K562 (cell line): Measurements from ENCODE around the gene UBE2L6. TPM values are rescaled to one million over a fixed set of nuclear protein-coding genes. Genes with fewer than 3 reads are reported as not detected.

ENCODE experiments used
- ATAC-seq: fragments of 200-7000 bp; cut with Tn5 transposase; 3 replicates; pipeline ENCODE4 v1.9.1; 2020; ENCODE audit warnings: moderate library complexity
- BruUV-seq: library from RNA; stranded (reverse); fragments of 400-500 nt; replicated peaks from 2 replicates; lab custom pipeline; 2021; lab: Mats Ljungman, UMichigan
- CTCF ChIA-PET: fragments of 300-600 bp; formaldehyde crosslinking; extraction: SDS; loops from one replicate; lab custom pipeline; 2021; ENCODE audit warnings: low intra/inter-chr PET ratio; lab: Yijun Ruan, JAX
- POLR2A ChIA-PET: fragments of 300-600, 350-650 bp; sonication (Branson Sonifier 250); formaldehyde crosslinking; extraction: SDS; loops from one replicate; lab custom pipeline; 2021; ENCODE audit warnings: antibody characterized with exemption, inconsistent platforms; lab: Yijun Ruan, JAX
- DNase-seq, 4 experiments: peaks; one replicate each; pipeline versions ENCODE4 v3.0.0 to v3.0.0-alpha.2; 2011 to 2018; ENCODE audit warnings: low spot score in 3 of 4, mixed read lengths in 3 of 4; ENCODE audit errors: extremely low read depth in 1 of 4
- FAIRE-seq: peaks from 2 replicates; lab custom pipeline; 2011; peaks lifted over from hg19 to GRCh38; lab: Jason Lieb, UNC
- H2AFZ ChIP-seq: 2 replicates; pipeline ENCODE4 v1.6.0; 2011; ENCODE audit warnings: low read depth, low read length, control low read depth, inconsistent platforms
- H3K27ac ChIP-seq: fragments of 200-600 bp; 3 replicates; pipeline ENCODE4 v1.8.0; 2011; ENCODE audit warnings: low read depth, mild to moderate bottlenecking, control low read depth, inconsistent platforms, low read length, moderate library complexity, mixed read lengths; ENCODE audit errors: extremely low read depth
- H3K27me3 ChIP-seq, 2 experiments: fragments of 300-600 bp in 1 of 2; 2 replicates in 1 of 2; 3 replicates in 1 of 2; pipeline versions ENCODE4 v1.6.0 to v1.8.0; 2011; ENCODE audit warnings: inconsistent platforms in 2 of 2, low read length in 2 of 2, mild to moderate bottlenecking in 1 of 2, mixed read lengths in 1 of 2, moderate library complexity in 1 of 2; ENCODE audit not compliant: control insufficient read depth in 2 of 2, insufficient read depth in 2 of 2
- H3K36me3 ChIP-seq: fragments of 300-600 bp; 3 replicates; pipeline ENCODE4 v1.8.0; 2011; ENCODE audit warnings: mild to moderate bottlenecking, low read length, inconsistent platforms; ENCODE audit not compliant: control insufficient read depth, insufficient read depth
- H3K4me1 ChIP-seq, 2 experiments: fragments of 200-600 bp in 1 of 2; replicated peaks in 1 of 2; 2 replicates in 1 of 2; 3 replicates in 1 of 2; pipeline versions ENCODE4 v1.5.1 to v1.8.0; 2011; ENCODE audit warnings: inconsistent platforms in 2 of 2, low read length in 2 of 2, mild to moderate bottlenecking in 1 of 2, mixed read lengths in 1 of 2, moderate library complexity in 1 of 2; ENCODE audit not compliant: control insufficient read depth in 2 of 2, insufficient read depth in 2 of 2
- H3K4me2 ChIP-seq: 2 replicates; pipeline ENCODE4 v1.6.1; 2011; ENCODE audit warnings: low read length, control low read depth, inconsistent platforms, mixed read lengths; ENCODE audit not compliant: insufficient read depth
- H3K4me3 ChIP-seq: fragments of 200-600 bp; sonication (generic), shearing (Covaris generic); 2 replicates; pipeline ENCODE4 v1.5.1; 2016; ENCODE audit warnings: control low read depth, inconsistent platforms
- H3K79me2 ChIP-seq: fragments of 200-600 bp; 3 replicates; pipeline ENCODE4 v1.8.0; 2011; ENCODE audit warnings: low read length, inconsistent platforms; ENCODE audit not compliant: control insufficient read depth, insufficient read depth
- H3K9ac ChIP-seq, 2 experiments: 2 replicates each; pipeline versions ENCODE4 v1.6.0 to v1.6.1; 2011; ENCODE audit warnings: low read depth in 2 of 2, low read length in 2 of 2, control low read depth in 1 of 2, inconsistent platforms in 1 of 2, mild to moderate bottlenecking in 1 of 2, mixed read lengths in 1 of 2; ENCODE audit not compliant: insufficient read depth in 1 of 2
- H3K9me1 ChIP-seq: one replicate; pipeline ENCODE4 v1.6.0; 2011; ENCODE audit warnings: inconsistent platforms, mild to moderate bottlenecking, low read length, moderate library complexity; ENCODE audit not compliant: control insufficient read depth, insufficient read depth
- H3K9me3 ChIP-seq: replicated peaks from 2 replicates; pipeline ENCODE4 v1.5.1; 2011; ENCODE audit warnings: low read depth, low read length, inconsistent platforms; ENCODE audit not compliant: control insufficient read depth, insufficient read depth
- H4K20me1 ChIP-seq: replicated peaks from 2 replicates; pipeline ENCODE4 v1.6.1; 2011; ENCODE audit warnings: low read length, inconsistent platforms, mixed read lengths; ENCODE audit not compliant: control insufficient read depth, insufficient read depth
- CBFA2T2 ChIP-seq: fragments of 450-650 bp; conservative IDR thresholded peaks from 2 replicates; pipeline ENCODE4 v1.6.1; 2017; ENCODE audit warnings: mild to moderate bottlenecking
- KHSRP ChIP-seq: fragments of 450-650 bp; IDR thresholded peaks from 2 replicates; pipeline ENCODE4 v1.6.1; 2017
- MAFG ChIP-seq: fragments of 450-650 bp; conservative IDR thresholded peaks from 2 replicates; pipeline ENCODE4 v1.6.1; 2016; ENCODE audit warnings: missing genetic modification characterization, missing compliant biosample characterization
- NBN ChIP-seq: fragments of 450-650 bp; IDR thresholded peaks from 2 replicates; pipeline ENCODE4 v1.6.1; 2016; ENCODE audit warnings: low read depth, mild to moderate bottlenecking
- NFE2 ChIP-seq: IDR thresholded peaks from 2 replicates; pipeline ENCODE4 v1.6.1; 2014; ENCODE audit warnings: antibody characterized with exemption, low read depth
- NUFIP1 ChIP-seq: fragments of 450-650 bp; IDR thresholded peaks from 2 replicates; pipeline ENCODE4 v1.6.1; 2018; ENCODE audit not compliant: partially characterized antibody
- RCOR1 ChIP-seq, 2 experiments: IDR thresholded peaks; 2 replicates each; pipeline ENCODE4 v1.6.1; 2012; ENCODE audit warnings: low read depth in 2 of 2, low read length in 2 of 2, borderline replicate concordance in 1 of 2, improper control_type of control experiment in 1 of 2
- ZNF589 ChIP-seq: fragments of 200-800 bp; sonication (Bioruptor generic); IDR thresholded peaks from 2 replicates; pipeline ENCODE4 v1.6.1; 2016; ENCODE audit warnings: low read depth, missing genetic modification characterization, missing compliant biosample characterization
- whole genome bisulfite sequencing: fragments of 100-300 bp; shearing (Covaris generic); methylation state at CpG from one replicate; pipeline ENCODE4 v1.1.6; 2016; ENCODE audit warnings: low coverage, mixed read lengths; ENCODE audit not compliant: insufficient coverage; ENCODE audit errors: missing lambda C conversion rate; 5-methylcytosine and 5-hydroxymethylcytosine counted together
- in situ Hi-C: fragments of 300-500 bp; cut with MboI; formaldehyde crosslinking; loops from 4 replicates; pipeline ENCODE4 v1.15.0; 2018; ENCODE audit warnings: inconsistent platforms, mixed read lengths
- intact Hi-C: fragments of 100-400 bp; cut with micrococcal nuclease; formaldehyde crosslinking; loops from 2 replicates; pipeline ENCODE4 v1.14.2; 2022
- polyA plus RNA-seq, 8 experiments: library from polyadenylated mRNA; depleted of rRNA in 4 of 8; stranded (reverse) in 5 of 8; unstranded in 3 of 8; fragments of >200 nt; fragmentation: Nextera tagmentation in 2 of 8; fragmentation: Illumina TruSeq in 1 of 8; extraction: Ambion mirVana in 2 of 8; extraction: Trizol in 1 of 8; gene quantifications; 2 replicates each; pipeline versions ENCODE4 v1.2.1 to v1.2.3, GENCODE V29; 2011 to 2014; ENCODE audit warnings: inconsistent platforms in 1 of 8, missing spikeins in 1 of 8
- total RNA-seq, 7 experiments: library from RNA; depleted of rRNA in 6 of 7; stranded (reverse); fragments of >200 nt in 6 of 7; fragmentation: Illumina TruSeq in 2 of 7; extraction: Trizol in 2 of 7; gene quantifications; 2 replicates each; pipeline versions ENCODE4 v1.2.1 to v1.2.3, GENCODE V29; 2011 to 2021; ENCODE audit warnings: low replicate concordance in 1 of 7

Gene UBE2L6
- total and polyA plus RNA-seq, 9 of the 15 experiments (the other 6 are each of a cell fraction or from before 2014, with no cell fraction given), result 5.9 to 24.9 (median 9.7) TPM

- intact Hi-C loops, result no loop called here
- no peaks in the 10 kb centered on the region for H3K27me3 ChIP-seq
- no peak overlapping the region for H3K27ac ChIP-seq
- H4K20me1 ChIP-seq, result no peaks in the 10 kb centered on the region
- no peak overlapping the region for H3K9ac ChIP-seq
- H3K79me2 ChIP-seq, result no peaks in the 10 kb centered on the region
- no peak for ATAC-seq
- TF ChIP-seq RCOR1 (IDR thresholded peaks at IDR 0.05; ENCODE audit: borderline replicate concordance in 1 of 2, low read depth in 2 of 2, low read length in 2 of 2), result no peak
- TF ChIP-seq ZNF589 (CRISPR knock-in tag), result no peak
- TF ChIP-seq NFE2, result no peak
- no peak for TF ChIP-seq NBN
- TF ChIP-seq KHSRP, result no peak
- TF ChIP-seq MAFG, result no peak
- no peak for TF ChIP-seq CBFA2T2
- no peak for TF ChIP-seq NUFIP1
- TF ChIP-seq, all 486 proteins: peak for 0
- ChIA-PET CTCF (no interaction called here), POLR2A (interaction anchor here (0.7 kb wide), 1 partner anchor 27 kb away, joined by 3 read pairs; no protein-coding TSS in a partner anchor)
- H3K9me3 ChIP-seq, result no peaks in the 10 kb centered on the region
- H3K4me2 ChIP-seq, result no peak overlapping the region
- no peak overlapping the region for H2AFZ ChIP-seq
- DNase-seq (no peak), FAIRE-seq (peak; percentile 11)
- no peaks in the 10 kb centered on the region for H3K9me1 ChIP-seq
- peaks cover 5 to 8% of the 10 kb centered on the region in 2 experiments; a peak in 3 of 5 replicates for H3K4me1 ChIP-seq
- no TSS peak for BruUV-seq
- H3K4me3 ChIP-seq, result no peak overlapping the region
- no peaks in the 10 kb centered on the region for H3K36me3 ChIP-seq
- 53% methylated on average over 2 of the region's 2 CpGs for WGBS
- in situ Hi-C loops, result no loop called here
These were observed 12.1 kb downstream of the UBE2L6 start for GRCh38 chr11:57555393-57555792.
